Bone marrow (tissue), 2 donors: Measurements from ENCODE around the gene PHRF1.

Source experiments
- DNase-seq, 2 donors: peaks; one replicate each; lab custom pipeline; 2025; lab: John Stamatoyannopoulos, UW

PHRF1 gene

GRCh38 chr11:537622-538430 lies 38.4 kb upstream of the PHRF1 start:
- DNase-seq = no peak

DNA sequence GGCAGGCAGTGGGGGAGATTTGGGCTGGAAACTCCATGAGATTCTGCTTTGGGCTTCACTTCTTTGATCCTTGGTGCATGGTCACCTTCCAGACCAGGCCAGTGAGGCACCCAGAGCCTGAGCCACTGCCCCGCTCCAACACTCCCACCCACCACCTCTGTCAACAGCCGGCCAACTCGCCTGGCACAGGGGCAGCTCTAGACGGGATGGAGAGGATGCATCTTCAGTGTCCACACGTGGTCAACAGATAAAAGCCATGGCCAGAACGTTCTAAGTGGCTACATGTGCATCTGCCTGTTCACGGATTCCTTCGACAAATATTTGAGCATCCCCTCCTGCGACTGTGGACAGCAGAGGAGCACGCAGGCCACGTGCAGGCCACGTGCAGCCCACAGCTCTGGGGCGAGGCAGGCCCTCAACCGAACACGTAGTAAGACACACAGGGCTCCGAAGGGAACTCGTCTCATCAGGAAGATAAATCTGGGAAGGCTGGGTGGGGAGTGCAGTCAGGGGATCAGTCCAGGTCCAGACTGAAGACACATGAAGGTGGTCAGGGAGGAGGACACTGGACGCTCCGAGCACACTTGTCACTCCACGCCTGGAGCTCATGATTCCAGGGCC lies 37.7 kb upstream of the PHRF1 start:
- no peak for DNase-seq

- DNase-seq = no peak
These were observed 36.2 kb upstream of the PHRF1 start for GRCh38 chr11:539971-540481.

GRCh38 chr11:540583-541432 lies 35.5 kb upstream of the PHRF1 start:
- no peak for DNase-seq

DNA sequence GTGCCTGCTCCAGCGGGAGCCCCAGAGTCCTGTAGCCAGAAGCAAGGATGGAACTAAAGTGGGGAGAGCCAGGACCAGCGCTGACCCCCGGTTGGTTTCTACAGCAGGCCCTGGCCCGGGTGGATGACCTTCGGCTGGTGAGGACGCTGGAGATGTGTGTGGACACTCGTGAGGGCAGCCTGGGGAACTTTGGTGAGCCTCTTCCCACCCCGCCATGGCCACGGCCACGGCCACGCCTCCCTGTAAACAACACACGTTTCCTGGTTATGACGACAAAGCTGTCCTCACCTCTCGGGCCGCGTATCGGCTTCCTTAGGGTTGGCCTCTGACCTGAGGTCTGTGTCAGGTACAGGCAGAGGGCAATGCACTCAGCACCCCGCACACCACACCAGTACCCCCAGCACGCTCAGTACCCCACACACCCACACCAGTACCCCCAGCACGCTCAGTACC lies 34.8 kb upstream of the PHRF1 start:
- no peak for DNase-seq

GRCh38 chr11:544817-545166 lies 31.5 kb upstream of the PHRF1 start:
- no peak for DNase-seq

GRCh38 chr11:545171-545570 lies 31.1 kb upstream of the PHRF1 start:
- DNase-seq = no peak

- no peak for DNase-seq
These were observed 27.3 kb upstream of the PHRF1 start for GRCh38 chr11:548700-549603.

DNA sequence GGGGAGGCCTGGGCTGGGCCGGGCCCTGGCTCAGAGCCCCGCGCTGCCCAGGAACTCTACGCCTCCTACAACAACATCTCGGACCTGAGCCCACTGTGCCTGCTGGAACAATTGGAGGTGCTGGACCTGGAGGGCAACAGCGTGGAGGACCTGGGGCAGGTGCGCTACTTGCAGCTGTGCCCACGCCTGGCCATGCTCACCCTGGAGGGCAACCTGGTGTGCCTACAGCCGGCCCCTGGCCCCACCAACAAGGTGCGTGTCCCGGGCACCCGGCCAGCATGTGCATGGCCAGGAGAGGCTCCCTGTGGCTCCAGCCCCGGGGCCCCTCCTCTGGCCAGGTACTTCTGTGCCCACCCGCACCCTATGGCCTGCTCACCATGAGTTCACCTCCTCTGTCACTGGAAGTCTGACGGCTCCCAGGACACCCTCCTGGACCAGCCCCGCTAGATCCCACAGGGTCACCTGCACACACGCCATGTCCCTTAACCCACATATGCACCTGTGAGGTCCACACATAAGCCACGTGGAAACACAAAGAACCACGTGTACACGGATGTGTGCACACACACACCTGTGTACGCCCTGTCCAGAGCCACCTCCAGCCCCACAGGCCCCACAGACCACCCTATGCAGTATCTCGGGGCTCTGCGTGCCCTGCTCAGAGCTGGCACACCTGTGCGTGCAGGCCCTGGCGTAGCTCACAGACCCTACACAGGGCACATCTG lies 26.1 kb upstream of the PHRF1 start:
- no peak for DNase-seq

- DNase-seq = no peak
These were observed 25.6 kb upstream of the PHRF1 start for GRCh38 chr11:550746-551085.

DNA sequence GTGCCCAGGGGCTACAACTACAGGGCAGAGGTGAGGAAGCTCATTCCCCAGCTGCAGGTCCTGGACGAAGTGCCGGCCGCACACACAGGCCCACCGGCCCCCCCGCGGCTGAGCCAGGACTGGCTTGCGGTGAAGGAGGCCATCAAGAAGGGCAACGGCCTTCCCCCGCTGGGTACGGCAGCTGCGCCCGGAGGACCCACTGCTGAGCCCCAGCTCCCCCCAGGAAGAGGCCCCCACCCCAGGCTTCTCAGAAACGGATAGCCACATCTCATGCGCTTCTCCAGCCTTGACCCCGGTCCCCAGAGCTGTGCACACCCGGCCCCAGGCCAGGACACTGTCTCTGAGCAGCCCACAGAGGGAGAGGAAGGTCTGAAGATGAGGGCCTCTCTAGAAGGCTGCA lies 25.1 kb upstream of the PHRF1 start:
- no peak for DNase-seq

DNA sequence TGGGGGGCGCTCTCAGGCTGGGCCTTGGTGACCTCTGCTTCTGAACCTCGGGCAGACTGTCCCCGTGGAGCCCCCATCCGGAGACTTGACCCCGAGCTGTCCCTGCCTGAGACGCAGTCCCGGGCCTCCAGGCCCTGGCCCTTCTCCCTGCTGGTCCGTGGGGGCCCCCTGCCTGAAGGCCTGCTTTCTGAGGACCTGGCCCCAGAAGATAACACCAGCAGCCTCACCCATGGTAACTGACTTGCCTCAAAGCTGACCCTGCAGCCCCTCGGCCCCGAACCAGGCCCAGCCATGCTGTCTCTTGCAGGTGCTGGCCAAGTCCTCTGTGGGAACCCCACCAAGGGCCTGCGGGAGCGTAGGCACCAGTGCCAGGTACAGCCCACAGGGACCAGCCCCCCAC lies 24.7 kb upstream of the PHRF1 start:
- no peak for DNase-seq

DNA sequence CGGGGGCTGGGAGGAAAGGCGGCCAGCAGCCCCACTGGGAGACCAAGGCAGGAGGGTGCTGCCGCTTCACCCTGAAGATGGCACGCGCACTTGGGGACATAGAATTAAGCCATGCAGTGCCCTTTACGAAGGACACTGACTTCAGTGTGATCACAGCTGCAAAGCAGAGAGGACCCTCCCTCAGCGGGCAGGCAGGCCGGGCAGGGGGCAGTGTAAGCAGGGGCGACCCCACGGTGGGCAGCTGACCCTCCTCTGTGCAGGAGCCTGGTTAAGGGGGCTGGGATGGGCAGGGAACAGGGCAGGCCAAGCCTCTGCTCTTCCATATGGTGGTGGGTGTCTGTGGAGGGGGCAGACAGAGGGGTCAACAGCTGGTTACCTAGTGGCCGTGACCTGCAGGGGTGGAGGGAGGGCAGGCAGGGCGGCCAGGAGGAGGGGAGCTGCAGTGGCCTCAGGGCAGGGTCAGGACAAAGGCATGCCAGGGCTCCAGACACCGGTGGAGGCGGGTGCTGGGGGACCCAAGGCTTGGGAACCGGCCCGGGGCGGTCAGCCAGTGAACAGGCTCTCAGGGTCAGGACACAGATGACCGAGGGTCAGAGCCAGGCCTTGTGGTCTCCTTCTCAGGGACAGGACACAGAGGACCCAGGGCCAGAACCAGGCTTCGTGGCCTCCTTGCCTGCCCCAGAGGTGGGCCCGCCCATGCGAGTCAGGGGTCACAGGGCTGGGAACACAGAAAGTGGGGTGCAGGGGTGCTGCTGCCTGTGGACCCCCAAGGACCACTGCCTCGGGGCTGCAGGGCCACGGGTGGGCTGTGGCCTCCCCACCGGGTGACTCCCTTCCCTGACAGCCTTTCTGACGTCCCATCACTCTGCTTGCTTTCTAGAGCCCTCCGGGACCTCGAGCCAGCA lies 22.9 kb upstream of the PHRF1 start:
- DNase-seq = no peak

DNA sequence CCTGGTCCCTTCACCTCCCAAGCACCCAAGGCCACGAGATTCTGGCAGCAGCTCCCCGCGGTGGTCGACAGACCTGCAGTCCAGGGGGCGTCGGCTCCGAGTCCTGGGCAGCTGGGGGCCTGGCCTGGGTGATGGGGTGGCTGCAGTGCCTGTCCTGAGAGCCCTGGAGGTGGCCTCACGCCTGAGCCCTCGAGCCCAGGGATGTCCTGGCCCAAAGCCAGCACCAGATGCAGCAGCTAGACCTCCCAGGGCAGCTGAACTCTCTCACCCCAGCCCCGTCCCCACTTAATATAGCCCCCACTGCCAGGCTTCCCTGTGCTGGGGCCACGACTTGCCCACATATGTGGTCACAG lies 22.3 kb upstream of the PHRF1 start:
- no peak for DNase-seq

GRCh38 chr11:554428-555226 lies 21.6 kb upstream of the PHRF1 start:
- no peak for DNase-seq

- no peak for DNase-seq
These were observed 21.0 kb upstream of the PHRF1 start for GRCh38 chr11:555227-555779.

- DNase-seq = no peak
These were observed 20.2 kb upstream of the PHRF1 start for GRCh38 chr11:555780-556661.
